Activated T-cell treated with anti-CD3 and anti-CD28 coated beads for 24 hours (primary cell): Measurements from ENCODE around the gene PZP.

Experiments
- DNase-seq: peaks from one replicate; pipeline ENCODE4 v3.0.0-alpha.2; 2020; ENCODE audit warnings: low read depth

PZP gene

GRCh38 chr12:9104087-9104486, 104.1 kb downstream of the PZP start:
- DNase-seq = no peak

DNA sequence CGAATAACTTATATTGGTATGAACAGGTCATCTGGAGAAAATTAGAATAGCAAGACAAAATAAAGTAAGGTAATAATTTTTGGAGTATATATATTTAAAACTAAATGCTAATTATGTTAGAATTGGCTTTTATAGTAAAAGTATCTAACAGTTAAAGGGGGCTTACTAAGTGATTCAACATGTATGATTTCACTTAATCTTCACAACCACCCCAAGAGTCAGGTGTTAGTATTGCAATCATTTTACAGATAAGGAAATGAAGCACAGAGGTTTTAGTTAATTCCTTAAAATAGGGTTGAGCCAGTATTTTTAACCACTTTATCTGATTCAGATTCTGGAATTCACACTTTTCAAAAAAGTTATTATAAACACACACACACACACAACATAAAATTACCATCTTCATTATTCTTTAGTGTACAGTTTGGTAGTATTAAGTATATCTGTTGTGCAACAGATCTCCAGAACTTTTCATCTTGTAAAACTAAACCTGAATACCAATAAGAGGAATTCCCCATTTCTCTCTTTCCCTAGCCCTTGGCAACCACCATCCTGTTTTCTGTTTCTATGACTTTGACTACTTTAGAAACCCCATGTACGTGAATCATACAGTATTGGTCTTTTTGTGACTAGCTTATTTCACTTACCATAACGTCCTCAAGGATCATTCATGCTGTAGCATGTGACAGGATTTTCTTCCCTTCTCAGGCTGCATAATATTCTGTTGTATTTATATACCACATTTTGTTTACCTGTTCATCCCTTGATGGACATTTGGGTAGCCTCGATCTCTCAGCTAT, 104.9 kb downstream of the PZP start:
- DNase-seq = no peak

DNA sequence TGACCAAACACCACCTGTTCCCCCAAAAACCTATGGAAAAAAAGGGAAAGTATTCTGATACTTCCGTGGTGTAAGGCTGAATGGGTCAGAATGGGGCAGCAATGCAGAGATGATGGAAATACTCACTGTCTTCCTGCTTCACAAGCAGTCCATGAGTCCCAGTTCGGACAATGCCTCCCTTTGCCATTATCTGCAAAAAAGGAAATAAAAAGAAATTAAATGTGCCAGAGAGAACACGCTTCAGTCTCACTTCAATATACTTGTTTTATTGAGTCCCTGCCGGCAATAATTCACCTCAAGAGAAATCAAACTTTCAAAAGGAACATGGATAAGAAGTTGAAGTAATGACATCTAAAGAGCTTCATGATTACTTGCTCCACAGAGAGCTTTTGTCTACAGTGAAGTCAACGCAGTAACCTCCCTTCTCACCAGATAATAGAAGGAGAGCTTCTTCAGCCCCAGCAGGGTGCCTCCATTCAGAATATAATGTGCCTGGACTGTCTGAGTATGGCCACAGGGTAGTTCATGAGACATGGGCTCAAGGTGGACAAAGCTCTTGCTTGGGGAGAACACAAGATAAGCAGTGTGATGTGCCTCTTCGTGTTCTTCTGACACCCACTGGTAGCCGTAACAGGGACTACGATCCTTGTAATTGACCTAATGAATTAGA, 107.0 kb downstream of the PZP start:
- no peak for DNase-seq

- no peak for DNase-seq
Measured at GRCh38 chr12:9099552-9100190, 108.5 kb downstream of the PZP start.
